Thyroid gland (tissue), 4 donors: ENCODE data around the gene PRLR. TPM values are rescaled to one million over a fixed set of nuclear protein-coding genes. Genes with fewer than 3 reads are reported as not detected.
"Not testable (repeated sequence)": the region's sequence is repeated elsewhere in the genome, so short reads cannot be mapped to it uniquely, and the experiment has no call there.

Experiments used
- DNase-seq, 2 donors: peaks; one replicate each; pipeline ENCODE4 v3.0.0-alpha.2; 2019
- H3K27ac ChIP-seq, 3 donors: fragments of 200-600 bp; sonication (generic); 1 replicate in 2 of 3; 2 replicates in 1 of 3; pipeline ENCODE4 v1.5.1; 2016 to 2019; ENCODE audit warnings: mild to moderate bottlenecking in 1 of 3, moderate library complexity in 1 of 3
- H3K27me3 ChIP-seq: fragments of 200-600 bp; sonication (generic); one replicate; pipeline ENCODE4 v1.5.1; 2019
- H3K36me3 ChIP-seq, 2 donors: fragments of 200-600 bp; sonication (generic); one replicate each; pipeline ENCODE4 v1.5.1; 2016 to 2019
- H3K4me1 ChIP-seq, 2 donors: fragments of 200-600 bp; sonication (generic); one replicate each; pipeline ENCODE4 v1.5.1; 2017 to 2019
- H3K4me3 ChIP-seq, 3 donors: fragments of 200-600 bp; sonication (generic); replicated peaks in 1 of 3; 1 replicate in 2 of 3; 2 replicates in 1 of 3; pipeline ENCODE4 v1.5.1; 2016; ENCODE audit warnings: mild to moderate bottlenecking in 1 of 3
- H3K9me3 ChIP-seq: fragments of 200-600 bp; sonication (generic); one replicate; pipeline ENCODE4 v1.5.1; 2017
- CTCF ChIP-seq, 6 experiments: fragments of 200-600 bp in 3 of 6; fragments of 450-650 bp in 3 of 6; sonication (generic) in 3 of 6; IDR thresholded peaks; one replicate each; pipeline ENCODE4 v1.5.1; 2016 to 2019; ENCODE audit warnings: antibody characterized with exemption in 6 of 6, mild to moderate bottlenecking in 2 of 6, inconsistent platforms in 1 of 6, moderate library complexity in 1 of 6
- POLR2A ChIP-seq, 2 donors: fragments of 450-650 bp; IDR thresholded peaks; one replicate each; pipeline ENCODE4 v1.6.1; 2017; ENCODE audit warnings: antibody characterized with exemption in 2 of 2, mild to moderate bottlenecking in 2 of 2, moderate library complexity in 1 of 2
- WGBS, 2 donors: methylation state at CpG; one replicate each; pipeline ENCODE4 v1.1.5; 2017; 5-methylcytosine and 5-hydroxymethylcytosine counted together
- intact Hi-C: fragments of 100-400 bp; cut with DNase I; formaldehyde crosslinking; loops from one replicate; pipeline ENCODE4 v1.15.1; 2023
- total RNA-seq, 4 donors: library from RNA; depleted of rRNA; stranded (reverse); fragments of >200 nt; gene quantifications; one replicate each; pipeline ENCODE4 v1.2.3, GENCODE V29; 2016

Gene PRLR
- total RNA-seq, 4 donors from 2014 or later: 0.20 to 1.7 (median 0.22) TPM; not detected in 1

DNA sequence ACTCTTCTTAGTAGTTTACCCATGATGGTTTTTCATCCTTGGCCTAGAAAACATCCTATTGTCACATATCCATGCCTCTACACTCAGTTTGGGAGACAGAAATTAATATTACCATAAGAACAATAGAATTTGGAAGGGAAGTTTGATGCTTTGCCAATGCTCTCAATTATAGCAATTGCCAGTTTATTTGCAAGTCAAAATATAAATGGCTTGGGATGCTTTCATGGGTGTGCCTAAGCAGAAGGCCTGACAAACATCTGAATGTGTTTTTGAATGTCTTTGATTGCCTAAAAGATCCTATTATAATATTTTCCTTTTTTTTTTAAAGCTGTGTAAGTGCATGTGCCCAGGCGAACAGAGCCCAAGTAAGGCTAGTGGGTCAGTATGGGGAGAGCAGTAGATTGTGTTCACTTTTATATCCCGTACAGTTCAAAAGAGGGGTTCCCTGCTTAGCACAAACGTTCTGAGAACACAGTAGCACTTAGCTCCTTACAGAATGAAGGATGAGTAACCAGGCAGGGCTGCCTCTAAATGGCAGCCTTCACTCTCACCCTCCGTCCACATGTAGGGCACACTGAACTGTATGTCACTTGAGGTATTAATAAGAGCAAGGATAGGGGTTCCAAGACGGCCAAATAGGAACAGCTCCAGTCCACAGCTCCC, 126.5 kb downstream of the PRLR start:
- no peak overlapping the region for H3K4me3 ChIP-seq
- DNase-seq: no peak
- 86 to 93% methylated on average over 5 of the region's 5 CpGs for WGBS, 2 donors
- no peaks in the 10 kb centered on the region for H3K9me3 ChIP-seq
- intact Hi-C loops: no loop called here
- no peak for TF ChIP-seq CTCF (IDR thresholded peaks at IDR 0.05)
- TF ChIP-seq POLR2A (IDR thresholded peaks at IDR 0.05): no peak
- H3K27me3 ChIP-seq: no peaks in the 10 kb centered on the region
- no peaks in the 10 kb centered on the region for H3K36me3 ChIP-seq
- H3K4me1 ChIP-seq: no peaks in the 10 kb centered on the region
- H3K27ac ChIP-seq: no peak overlapping the region

DNA sequence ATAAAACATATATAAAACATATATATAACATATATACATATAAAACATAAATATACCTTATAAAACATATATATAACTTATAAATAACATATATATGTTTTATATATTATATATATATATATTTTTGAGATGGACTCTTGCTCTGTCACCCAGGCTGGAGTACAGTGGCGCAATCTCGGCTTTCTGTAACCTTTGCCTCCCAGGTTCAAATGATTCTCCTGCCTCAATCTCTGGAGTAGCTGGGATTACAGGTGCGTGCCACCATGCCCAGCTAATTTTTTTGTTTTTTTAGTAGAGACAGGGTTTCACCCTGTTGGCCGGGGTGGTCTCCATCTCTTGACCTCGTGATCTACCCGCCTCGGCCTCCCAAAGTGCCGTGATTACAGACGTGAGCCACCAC, 128.6 kb downstream of the PRLR start:
- H3K4me1 ChIP-seq, H3K4me3 ChIP-seq, DNase-seq, H3K9me3 ChIP-seq, intact Hi-C loops, H3K36me3 ChIP-seq, H3K27ac ChIP-seq, H3K27me3 ChIP-seq: not testable (repeated sequence)
- 96% methylated on average over 9 of the region's 9 CpGs for WGBS, 2 donors

DNA sequence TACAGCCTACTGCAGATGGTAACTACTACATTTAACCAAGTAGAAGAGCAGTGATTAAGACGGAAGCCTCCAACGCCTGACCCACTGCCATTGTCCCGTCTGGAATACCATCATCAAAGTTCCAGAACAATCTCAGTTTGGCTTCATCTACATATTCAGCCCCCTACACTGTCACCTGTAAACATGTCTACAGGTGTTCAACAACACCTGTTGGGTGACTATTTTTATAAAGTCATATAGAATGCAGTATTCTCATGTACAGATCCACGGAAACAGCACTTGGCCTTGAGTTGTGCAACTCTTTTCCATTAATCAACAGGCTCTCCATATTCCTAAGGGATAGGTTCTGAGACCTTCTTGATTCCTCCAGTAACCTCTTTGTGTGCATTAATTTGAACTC, 129.3 kb downstream of the PRLR start:
- intact Hi-C loops: no loop called here
- H3K4me3 ChIP-seq: no peak overlapping the region
- no peak for TF ChIP-seq CTCF (IDR thresholded peaks at IDR 0.05)
- TF ChIP-seq POLR2A (IDR thresholded peaks at IDR 0.05): no peak
- 95% methylated on average over 4 of the region's 4 CpGs for WGBS, 2 donors
- H3K9me3 ChIP-seq: no peaks in the 10 kb centered on the region
- H3K36me3 ChIP-seq: no peaks in the 10 kb centered on the region
- H3K27ac ChIP-seq: no peak overlapping the region
- H3K4me1 ChIP-seq: no peaks in the 10 kb centered on the region
- no peaks in the 10 kb centered on the region for H3K27me3 ChIP-seq
- DNase-seq: no peak

DNA sequence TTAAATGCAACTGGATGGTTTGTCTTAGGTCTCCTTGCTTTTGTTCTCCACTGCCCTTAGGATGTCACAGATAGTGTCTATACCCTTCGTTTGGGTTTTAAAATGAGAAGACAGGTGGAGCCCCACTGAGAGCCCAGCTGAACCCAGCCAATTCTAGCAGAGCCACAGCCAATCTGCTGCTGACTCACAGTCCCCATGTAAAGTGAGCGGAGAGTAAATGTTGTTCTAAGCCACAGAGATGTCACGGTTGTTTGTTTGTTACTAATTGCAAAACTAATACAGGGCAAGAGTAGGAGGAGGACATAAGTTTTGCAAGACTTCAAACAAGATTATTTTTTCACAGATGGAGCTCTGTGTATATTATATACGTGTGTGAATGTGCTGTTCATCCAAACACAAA, 132.1 kb downstream of the PRLR start:
- WGBS, 2 donors: 66 to 74% methylated on average over 4 of the region's 4 CpGs
- no peaks in the 10 kb centered on the region for H3K36me3 ChIP-seq
- no peak overlapping the region for H3K27ac ChIP-seq
- intact Hi-C loops: no loop called here
- H3K4me1 ChIP-seq: no peaks in the 10 kb centered on the region
- H3K27me3 ChIP-seq: no peaks in the 10 kb centered on the region
- TF ChIP-seq POLR2A (IDR thresholded peaks at IDR 0.05) (no peak), CTCF (IDR thresholded peaks at IDR 0.05) (no peak)
- no peak overlapping the region for H3K4me3 ChIP-seq
- no peaks in the 10 kb centered on the region for H3K9me3 ChIP-seq
- DNase-seq: no peak

DNA sequence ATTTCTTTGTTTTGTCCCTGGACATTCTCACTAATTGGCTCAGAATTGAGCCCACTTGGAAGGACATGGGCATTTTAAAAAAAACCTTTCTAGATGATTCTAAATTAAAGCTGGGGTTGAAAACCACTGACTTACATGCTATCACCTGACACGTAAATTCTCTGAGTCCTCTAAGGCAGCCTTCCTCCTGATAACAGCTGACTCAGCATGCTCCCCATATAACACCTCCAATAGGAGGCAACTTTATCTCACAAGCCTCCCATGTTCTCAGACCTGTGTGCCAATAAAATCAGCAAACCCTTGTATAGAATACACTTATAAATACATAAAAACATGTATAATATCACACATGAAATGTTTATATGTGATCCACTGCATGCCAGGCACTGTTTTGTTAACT, 133.4 kb downstream of the PRLR start:
- intact Hi-C loops: no loop called here
- WGBS, 2 donors: 85 to 96% methylated on average over 1 of the region's 1 CpG
- H3K4me1 ChIP-seq: no peaks in the 10 kb centered on the region
- no peak for DNase-seq
- H3K36me3 ChIP-seq: no peaks in the 10 kb centered on the region
- TF ChIP-seq CTCF (IDR thresholded peaks at IDR 0.05) (no peak), POLR2A (IDR thresholded peaks at IDR 0.05) (no peak)
- no peaks in the 10 kb centered on the region for H3K27me3 ChIP-seq
- no peaks in the 10 kb centered on the region for H3K9me3 ChIP-seq
- H3K4me3 ChIP-seq: no peak overlapping the region
- no peak overlapping the region for H3K27ac ChIP-seq
